A549 treated with CORT108297 at 1 μM for 4 hours (cell line): ENCODE measurements around the gene MCCD1. TPM values are rescaled to one million over a fixed set of nuclear protein-coding genes. Genes with fewer than 3 reads are reported as not detected.

ENCODE experiments used
- total RNA-seq: library from RNA; stranded (reverse); fragments of 200-300 nt; extraction: Qiagen RNA extraction; gene quantifications from 5 replicates; pipeline ENCODE4 v1.2.3, GENCODE V29; 2022

The MCCD1 gene
- total RNA-seq = not detected in 5 replicates

GRCh38 chr6:31528821-31529328 is at the start of gene MCCD1:
MCCD1 (plus strand) TSS chr6:31528962; CDS start chr6:31529015, 53 bp downstream.

DNA sequence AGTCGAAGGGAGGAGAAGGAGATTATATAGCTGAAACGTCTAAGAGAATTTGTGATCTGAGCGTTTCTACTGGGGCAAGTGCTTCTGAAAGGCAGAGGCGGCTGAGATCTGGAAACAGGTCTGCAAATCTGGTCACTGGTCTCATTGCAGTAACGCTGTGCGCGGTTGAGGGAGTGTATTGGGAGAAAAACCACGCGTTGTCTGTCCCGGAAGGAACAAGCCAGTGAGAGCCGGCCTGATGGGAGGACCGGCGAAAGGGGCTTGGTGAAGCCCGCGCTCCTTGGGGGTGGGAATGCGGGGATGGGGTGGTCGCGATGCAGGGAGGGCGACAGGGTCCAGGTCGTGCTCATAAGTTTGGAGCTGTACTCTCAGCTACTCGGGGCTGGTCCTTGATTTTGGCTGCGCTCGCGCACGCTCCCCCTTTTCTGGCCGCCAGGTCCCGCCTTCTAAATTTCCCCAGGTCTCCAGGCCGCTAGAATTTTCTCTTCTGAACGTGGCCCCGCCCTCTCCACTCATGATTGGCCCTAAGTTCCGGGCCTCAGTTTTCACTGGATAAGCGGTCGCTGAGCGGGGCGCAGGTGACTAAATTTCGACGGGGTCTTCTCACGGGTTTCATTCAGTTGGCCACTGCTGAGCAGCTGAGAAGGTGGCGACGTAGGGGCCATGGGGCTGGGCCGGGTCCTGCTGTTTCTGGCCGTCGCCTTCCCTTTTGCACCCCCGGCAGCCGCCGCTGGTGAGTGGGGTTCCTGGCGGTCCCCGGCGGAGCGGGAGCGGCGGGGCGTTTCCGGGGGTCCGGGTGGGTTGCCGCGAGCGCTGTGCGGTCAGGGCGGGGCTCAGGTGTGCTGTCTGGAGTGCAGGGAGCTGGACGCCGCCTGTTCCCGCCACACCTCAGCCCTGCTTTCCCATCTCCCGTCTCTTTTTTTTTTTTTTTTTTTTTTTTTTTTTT is 31.0 kb upstream of the MCCD1 start, which contains the start of gene MICB:
Gene MICB (plus strand): TSS at position 615 of the 946 bp plus-strand sequence. CDS start 49 bp downstream, at position 664.

DNA sequence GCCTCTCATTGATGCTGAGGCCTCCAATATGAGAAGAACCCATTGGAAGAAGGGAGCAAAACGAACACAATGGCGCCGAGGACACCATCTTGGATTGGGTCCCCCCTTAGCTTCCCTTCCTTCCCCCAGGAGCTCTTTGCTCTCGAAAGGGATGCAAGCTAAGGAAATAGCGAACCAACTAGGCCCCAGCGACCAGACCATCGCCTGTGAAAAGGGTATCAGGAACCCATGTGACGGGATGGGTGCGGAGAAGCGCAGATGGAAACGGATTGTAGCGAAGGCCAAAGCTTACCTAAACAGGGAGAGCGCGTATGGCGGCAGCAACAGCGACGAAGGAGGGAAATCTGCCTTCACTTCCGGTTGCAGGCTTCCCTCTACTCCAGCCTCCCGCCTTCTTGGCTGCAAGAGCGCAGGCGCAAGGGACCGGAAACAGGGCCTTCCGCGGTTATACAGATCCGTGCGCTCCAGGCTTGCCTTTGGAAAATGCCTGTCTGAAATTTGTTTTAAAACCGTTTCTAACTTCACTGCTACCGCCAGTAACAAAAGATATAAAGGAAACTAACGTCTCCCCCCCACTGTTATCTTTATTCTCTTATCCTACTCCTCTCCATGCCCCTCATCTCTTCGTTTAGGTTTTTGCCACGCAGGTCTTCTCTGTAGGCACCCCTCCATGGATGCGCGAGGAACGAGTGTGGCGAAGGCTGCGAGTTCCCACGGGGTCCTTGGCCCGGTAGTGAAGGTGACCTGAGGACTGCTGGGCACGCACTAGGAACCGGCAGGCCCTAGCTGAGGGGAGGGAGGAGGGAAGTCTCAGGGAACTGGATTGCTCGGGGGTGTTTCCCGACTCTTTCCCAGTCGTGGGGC is 13.1 kb downstream of the MCCD1 start, which contains the start of gene DDX39B:
Gene DDX39B (minus strand): TSS at position 346 of the 864 bp plus-strand sequence. CDS start 1,471 bp downstream, outside the sequence.

GRCh38 chr6:31546339-31546957 is 17.7 kb downstream of the MCCD1 start, which contains the start of gene ATP6V1G2:
ATP6V1G2 (minus strand) TSS chr6:31546608; CDS start chr6:31546559, 49 bp downstream.

GRCh38 chr6:31546958-31547726 is 18.4 kb downstream of the MCCD1 start, which contains the start of gene NFKBIL1:
NFKBIL1 (plus strand) TSS chr6:31547608; CDS start chr6:31547695, 87 bp downstream.

DNA sequence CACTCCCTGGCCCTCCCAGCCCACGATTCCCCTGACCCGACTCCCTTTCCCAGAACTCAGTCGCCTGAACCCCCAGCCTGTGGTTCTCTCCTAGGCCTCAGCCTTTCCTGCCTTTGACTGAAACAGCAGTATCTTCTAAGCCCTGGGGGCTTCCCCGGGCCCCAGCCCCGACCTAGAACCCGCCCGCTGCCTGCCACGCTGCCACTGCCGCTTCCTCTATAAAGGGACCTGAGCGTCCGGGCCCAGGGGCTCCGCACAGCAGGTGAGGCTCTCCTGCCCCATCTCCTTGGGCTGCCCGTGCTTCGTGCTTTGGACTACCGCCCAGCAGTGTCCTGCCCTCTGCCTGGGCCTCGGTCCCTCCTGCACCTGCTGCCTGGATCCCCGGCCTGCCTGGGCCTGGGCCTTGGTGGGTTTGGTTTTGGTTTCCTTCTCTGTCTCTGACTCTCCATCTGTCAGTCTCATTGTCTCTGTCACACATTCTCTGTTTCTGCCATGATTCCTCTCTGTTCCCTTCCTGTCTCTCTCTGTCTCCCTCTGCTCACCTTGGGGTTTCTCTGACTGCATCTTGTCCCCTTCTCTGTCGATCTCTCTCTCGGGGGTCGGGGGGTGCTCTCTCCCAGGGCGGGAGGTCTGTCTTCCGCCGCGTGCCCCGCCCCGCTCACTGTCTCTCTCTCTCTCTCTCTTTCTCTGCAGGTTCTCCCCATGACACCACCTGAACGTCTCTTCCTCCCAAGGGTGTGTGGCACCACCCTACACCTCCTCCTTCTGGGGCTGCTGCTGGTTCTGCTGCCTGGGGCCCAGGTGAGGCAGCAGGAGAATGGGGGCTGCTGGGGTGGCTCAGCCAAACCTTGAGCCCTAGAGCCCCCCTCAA is 43.5 kb downstream of the MCCD1 start, which contains the start of gene LTA:
Gene LTA (plus strand): TSS at position 249 of the 871 bp plus-strand sequence. CDS start 454 bp downstream, at position 703.

DNA sequence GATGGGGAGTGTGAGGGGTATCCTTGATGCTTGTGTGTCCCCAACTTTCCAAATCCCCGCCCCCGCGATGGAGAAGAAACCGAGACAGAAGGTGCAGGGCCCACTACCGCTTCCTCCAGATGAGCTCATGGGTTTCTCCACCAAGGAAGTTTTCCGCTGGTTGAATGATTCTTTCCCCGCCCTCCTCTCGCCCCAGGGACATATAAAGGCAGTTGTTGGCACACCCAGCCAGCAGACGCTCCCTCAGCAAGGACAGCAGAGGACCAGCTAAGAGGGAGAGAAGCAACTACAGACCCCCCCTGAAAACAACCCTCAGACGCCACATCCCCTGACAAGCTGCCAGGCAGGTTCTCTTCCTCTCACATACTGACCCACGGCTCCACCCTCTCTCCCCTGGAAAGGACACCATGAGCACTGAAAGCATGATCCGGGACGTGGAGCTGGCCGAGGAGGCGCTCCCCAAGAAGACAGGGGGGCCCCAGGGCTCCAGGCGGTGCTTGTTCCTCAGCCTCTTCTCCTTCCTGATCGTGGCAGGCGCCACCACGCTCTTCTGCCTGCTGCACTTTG is 46.7 kb downstream of the MCCD1 start, which contains the start of gene TNF:
Gene TNF (plus strand): TSS at position 231 of the 567 bp plus-strand sequence. CDS start 177 bp downstream, at position 408.

Other genes with a start within 250 kb of the MCCD1 start
- 17.7 to 37.5 TPM (median 29.0 TPM) in 5 replicates for gene HLA-B, start 171.8 kb upstream of the MCCD1 start, total RNA-seq
- gene MICA, start 125.4 kb upstream of the MCCD1 start, total RNA-seq = 26.1 to 29.0 TPM (median 27.9 TPM) in 5 replicates
- 7.0 to 9.3 TPM (median 7.4 TPM) in 5 replicates for gene MICB, start 30.8 kb upstream of the MCCD1 start, total RNA-seq
- gene DDX39B, start 13.0 kb downstream of the MCCD1 start, total RNA-seq = 321 to 413 TPM (median 373 TPM) in 5 replicates
- gene ATP6V1G2, start 17.6 kb downstream of the MCCD1 start, total RNA-seq = 0.54 to 1.1 TPM (median 0.67 TPM) in 5 replicates
- 9.2 to 12.4 TPM (median 11.8 TPM) in 5 replicates for gene NFKBIL1, start 18.6 kb downstream of the MCCD1 start, total RNA-seq
- gene LTA, start 43.3 kb downstream of the MCCD1 start, total RNA-seq = 0.11 to 0.23 TPM in 2 of 5 replicates, not detected in the others
- gene TNF, start 46.6 kb downstream of the MCCD1 start, total RNA-seq = 0.06 to 0.36 TPM (median 0.09 TPM) in 4 of 5 replicates, not detected in the other
- gene LTB, start 53.5 kb downstream of the MCCD1 start, total RNA-seq = 0.22 to 0.38 TPM (median 0.33 TPM) in 5 replicates
- 0.46 to 0.73 TPM in 2 of 5 replicates, not detected in the others for gene LST1, start 57.3 kb downstream of the MCCD1 start, total RNA-seq
- gene NCR3, start 64.0 kb downstream of the MCCD1 start, total RNA-seq = not detected in 5 replicates
- gene AIF1, start 86.3 kb downstream of the MCCD1 start, total RNA-seq = not detected in 5 replicates
- 69.6 to 93.6 TPM (median 87.5 TPM) in 5 replicates for gene PRRC2A, start 91.8 kb downstream of the MCCD1 start, total RNA-seq
- 114 to 156 TPM (median 146 TPM) in 5 replicates for gene BAG6, start 123.7 kb downstream of the MCCD1 start, total RNA-seq
- 2.9 to 4.1 TPM (median 3.0 TPM) in 5 replicates for gene APOM, start 126.9 kb downstream of the MCCD1 start, total RNA-seq
- gene C6orf47, start 131.8 kb downstream of the MCCD1 start, total RNA-seq = 10.3 to 13.2 TPM (median 12.6 TPM) in 5 replicates
- gene GPANK1, start 136.0 kb downstream of the MCCD1 start, total RNA-seq = 10.8 to 12.2 TPM (median 11.7 TPM) in 5 replicates
- gene CSNK2B, start 137.1 kb downstream of the MCCD1 start, total RNA-seq = 165 to 184 TPM (median 170 TPM) in 5 replicates
- 3.8 to 5.0 TPM (median 4.3 TPM) in 5 replicates for gene LY6G5B, start 141.0 kb downstream of the MCCD1 start, total RNA-seq
- gene LY6G5C, start 152.1 kb downstream of the MCCD1 start, total RNA-seq = 1.1 to 2.0 TPM (median 1.6 TPM) in 5 replicates
- 16.5 to 20.4 TPM (median 19.3 TPM) in 5 replicates for gene ABHD16A, start 174.4 kb downstream of the MCCD1 start, total RNA-seq
- gene LY6G6F, start 177.9 kb downstream of the MCCD1 start, total RNA-seq = not detected in 5 replicates
- gene LY6G6D, start 186.4 kb downstream of the MCCD1 start, total RNA-seq = not detected in 5 replicates
- 0.09 to 0.12 TPM (median 0.10 TPM) in 3 of 5 replicates, not detected in the others for gene LY6G6C, start 192.8 kb downstream of the MCCD1 start, total RNA-seq
- gene MPIG6B, start 194.4 kb downstream of the MCCD1 start, total RNA-seq = not detected in 5 replicates
- 28.8 to 35.0 TPM (median 32.1 TPM) in 5 replicates for gene DDAH2, start 200.3 kb downstream of the MCCD1 start, total RNA-seq
- 497 to 519 TPM (median 513 TPM) in 5 replicates for gene CLIC1, start 207.6 kb downstream of the MCCD1 start, total RNA-seq
- 11.5 to 15.5 TPM (median 14.0 TPM) in 5 replicates for gene MSH5, start 211.0 kb downstream of the MCCD1 start, total RNA-seq
- 2.7 to 4.9 TPM (median 4.1 TPM) in 5 replicates for gene SAPCD1, start 233.7 kb downstream of the MCCD1 start, total RNA-seq
- 1.5 to 2.0 TPM (median 1.8 TPM) in 5 replicates for gene VWA7, start 248.4 kb downstream of the MCCD1 start, total RNA-seq